GM21447 (cell line): ENCODE data around the gene HASPIN.
"Not testable (repeated sequence)": the region's sequence is repeated elsewhere in the genome, so short reads cannot be mapped to it uniquely, and the experiment has no call there.

ENCODE experiments used
- ATAC-seq: cut with Tn5 transposase; IDR thresholded peaks from one replicate; pipeline ENCODE4 v1.9.1; 2021; ENCODE audit not compliant: unreplicated experiment

The HASPIN gene

GRCh38 chr17:3734911-3735276, 11.2 kb downstream of the HASPIN start:
- not testable (repeated sequence) for ATAC-seq

- no peak for ATAC-seq
Measured at GRCh38 chr17:3735515-3735914, 11.8 kb downstream of the HASPIN start.

GRCh38 chr17:3738562-3739295, 15.0 kb downstream of the HASPIN start:
- ATAC-seq = no peak

- ATAC-seq = no peak
Measured at GRCh38 chr17:3739422-3740124, 15.9 kb downstream of the HASPIN start.

- no peak for ATAC-seq
Measured at GRCh38 chr17:3740611-3741073, 16.9 kb downstream of the HASPIN start.

- ATAC-seq = no peak
Measured at GRCh38 chr17:3744014-3744413, 20.3 kb downstream of the HASPIN start.

- ATAC-seq = no peak
Measured at GRCh38 chr17:3745071-3745470, 21.4 kb downstream of the HASPIN start.

GRCh38 chr17:3747805-3748204, 24.1 kb downstream of the HASPIN start:
- ATAC-seq = no peak

- no peak for ATAC-seq
Measured at GRCh38 chr17:3748576-3748975, 24.9 kb downstream of the HASPIN start.

GRCh38 chr17:3750296-3750695, 26.6 kb downstream of the HASPIN start:
- no peak for ATAC-seq

- no peak for ATAC-seq
Measured at GRCh38 chr17:3750926-3751325, 27.2 kb downstream of the HASPIN start.

- no peak for ATAC-seq
Measured at GRCh38 chr17:3751836-3752235, 28.1 kb downstream of the HASPIN start.

- ATAC-seq = no peak
Measured at GRCh38 chr17:3753624-3754023, 29.9 kb downstream of the HASPIN start.

- no peak for ATAC-seq
Measured at GRCh38 chr17:3754066-3754457, 30.4 kb downstream of the HASPIN start.

- ATAC-seq = no peak
Measured at GRCh38 chr17:3754458-3755334, 31.0 kb downstream of the HASPIN start.

GRCh38 chr17:3755335-3756030, 31.8 kb downstream of the HASPIN start:
- no peak for ATAC-seq

- ATAC-seq = no peak
Measured at GRCh38 chr17:3759597-3760216, 36.0 kb downstream of the HASPIN start.

GRCh38 chr17:3761036-3761917, 37.6 kb downstream of the HASPIN start:
- ATAC-seq = no peak

GRCh38 chr17:3761918-3762380, 38.2 kb downstream of the HASPIN start:
- ATAC-seq = no peak
